Ovary (tissue), 9 donors: ENCODE measurements around the gene ZNF277. TPM values are rescaled to one million over a fixed set of nuclear protein-coding genes. Genes with fewer than 3 reads are reported as not detected.

Experiments
- DNase-seq, 5 donors: peaks; one replicate each; pipeline ENCODE4 v3.0.0-alpha.2; 2019 to 2020
- H3K27ac ChIP-seq, 2 donors: fragments of 200-600 bp; one replicate each; pipeline versions ENCODE4 v1.5.1 to v1.8.0; 2019 to 2022
- H3K27me3 ChIP-seq: fragments of 200-600 bp; one replicate; pipeline ENCODE4 v1.8.0; 2022
- H3K36me3 ChIP-seq: fragments of 200-600 bp; sonication (generic); one replicate; pipeline ENCODE4 v1.5.1; 2019
- H3K4me1 ChIP-seq: one replicate; pipeline ENCODE4 v1.8.1; 2013; ENCODE audit warnings: mild to moderate bottlenecking, moderate library complexity; ENCODE audit not compliant: insufficient read depth
- H3K4me3 ChIP-seq: fragments of 200-600 bp; sonication (generic); one replicate; pipeline ENCODE4 v1.5.1; 2017
- H3K9me3 ChIP-seq, 2 donors: fragments of 200-600 bp in 1 of 2; sonication (generic) in 1 of 2; one replicate each; pipeline versions ENCODE4 v1.5.1 to v1.8.1; 2013 to 2019; ENCODE audit warnings: mild to moderate bottlenecking in 1 of 2, moderate library complexity in 1 of 2
- EP300 ChIP-seq: sonication (generic); formaldehyde crosslinking; IDR thresholded peaks from one replicate; pipeline ENCODE4 v1.6.1; 2017; ENCODE audit warnings: antibody characterized with exemption
- POLR2A ChIP-seq: fragments of 450-650 bp; IDR thresholded peaks from one replicate; pipeline ENCODE4 v1.6.1; 2017; ENCODE audit warnings: antibody characterized with exemption, mild to moderate bottlenecking, moderate library complexity
- WGBS, 3 donors: extraction: QIAGEN DNeasy Blood & Tissue Kit in 1 of 3; methylation state at CpG; one replicate each; pipeline versions ENCODE4 v1.1.5 to v1.1.7; 2013 to 2017; 5-methylcytosine and 5-hydroxymethylcytosine counted together
- intact Hi-C, 4 donors: fragments of 100-400 bp; cut with DNase I; formaldehyde crosslinking; loops; one replicate each; pipeline versions ENCODE4 v1.11.0 to v1.15.1; 2022 to 2023
- polyA plus RNA-seq, 2 donors: library from polyadenylated mRNA; stranded (reverse); fragments of 200-250 nt in 1 of 2; fragments of 350-450 nt in 1 of 2; fragmentation: Illumina TruSeq in 1 of 2; extraction: RNeasy Lipid Tissue Mini Kit (QIAGEN cat#74804) in 1 of 2; gene quantifications; one replicate each; pipeline ENCODE4 v1.2.3, GENCODE V29; 2013 to 2014
- total RNA-seq, 7 donors: library from RNA; depleted of rRNA in 2 of 7; stranded (reverse); fragments of >200 nt in 2 of 7; fragmentation: NEBNext Ultra II Directional in 3 of 7; extraction: Animal tissue kit (Norgen Biotek cat#: 25700) in 3 of 7; gene quantifications; one replicate each; pipeline versions ENCODE4 v1.1.0 to v1.2.4, GENCODE V29; 2016 to 2023
- TF ChIP-seq, protein P1 (sequence below), 3 donors: fragments of 450-650 bp in 2 of 3; fragments of 200-600 bp in 1 of 3; IDR thresholded peaks; one replicate each; pipeline versions ENCODE4 v1.5.1 to v1.8.0; 2016 to 2022; ENCODE audit warnings: antibody characterized with exemption in 3 of 3, mild to moderate bottlenecking in 1 of 3
- donor health status: DM: no; HTN: no; CAD: no; lungs with moderate emphysema.
- donor health status: DM: no; HTN: no; CAD: no.
- donor health status: Bipolar disorder and iron deficiency.
- donor health status: DM: yes; HTN: yes; CAD: no.
- donor health status: DM: no; HTN: no; CAD: no.
- donor health status: DM: yes; HTN: yes; CAD: no.

ZNF277 gene
- total and polyA plus RNA-seq, 9 donors = 16.4 to 27.3 (median 21.2) TPM

DNA sequence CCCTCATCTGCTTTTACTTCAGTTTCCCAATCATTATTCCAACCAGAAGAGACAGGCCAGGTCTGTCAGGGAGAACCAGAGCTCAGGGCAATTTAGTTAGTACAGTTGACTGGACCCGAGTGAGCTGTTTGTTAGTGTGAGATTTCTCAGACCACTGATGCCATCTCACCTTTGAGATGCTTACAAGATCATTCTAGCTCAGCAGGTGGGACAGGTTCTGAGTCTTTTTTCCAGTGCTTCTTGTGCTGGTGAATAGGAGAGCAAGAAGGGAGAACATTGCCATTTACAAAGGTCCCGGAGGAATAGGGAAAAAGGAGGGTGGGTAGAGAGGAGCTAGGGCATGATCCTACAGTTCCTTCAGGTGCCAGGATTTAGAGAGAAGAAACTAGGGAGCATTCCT lies 131.4 kb downstream of the ZNF277 start:
- no peaks in the 10 kb centered on the region for H3K9me3 ChIP-seq
- no peak overlapping the region for H3K27ac ChIP-seq
- TF ChIP-seq, protein P1, sequence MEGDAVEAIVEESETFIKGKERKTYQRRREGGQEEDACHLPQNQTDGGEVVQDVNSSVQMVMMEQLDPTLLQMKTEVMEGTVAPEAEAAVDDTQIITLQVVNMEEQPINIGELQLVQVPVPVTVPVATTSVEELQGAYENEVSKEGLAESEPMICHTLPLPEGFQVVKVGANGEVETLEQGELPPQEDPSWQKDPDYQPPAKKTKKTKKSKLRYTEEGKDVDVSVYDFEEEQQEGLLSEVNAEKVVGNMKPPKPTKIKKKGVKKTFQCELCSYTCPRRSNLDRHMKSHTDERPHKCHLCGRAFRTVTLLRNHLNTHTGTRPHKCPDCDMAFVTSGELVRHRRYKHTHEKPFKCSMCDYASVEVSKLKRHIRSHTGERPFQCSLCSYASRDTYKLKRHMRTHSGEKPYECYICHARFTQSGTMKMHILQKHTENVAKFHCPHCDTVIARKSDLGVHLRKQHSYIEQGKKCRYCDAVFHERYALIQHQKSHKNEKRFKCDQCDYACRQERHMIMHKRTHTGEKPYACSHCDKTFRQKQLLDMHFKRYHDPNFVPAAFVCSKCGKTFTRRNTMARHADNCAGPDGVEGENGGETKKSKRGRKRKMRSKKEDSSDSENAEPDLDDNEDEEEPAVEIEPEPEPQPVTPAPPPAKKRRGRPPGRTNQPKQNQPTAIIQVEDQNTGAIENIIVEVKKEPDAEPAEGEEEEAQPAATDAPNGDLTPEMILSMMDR (IDR thresholded peaks at IDR 0.05) = no peak
- no peak for DNase-seq
- H3K27me3 ChIP-seq = no peaks in the 10 kb centered on the region
- intact Hi-C loops = no loop called here
- no peak overlapping the region for H3K4me3 ChIP-seq
- no peaks in the 10 kb centered on the region for H3K36me3 ChIP-seq
- no peaks in the 10 kb centered on the region for H3K4me1 ChIP-seq
- WGBS, 3 donors = 93 to 98% (median 96%) methylated on average over 2 of the region's 2 CpGs

DNA sequence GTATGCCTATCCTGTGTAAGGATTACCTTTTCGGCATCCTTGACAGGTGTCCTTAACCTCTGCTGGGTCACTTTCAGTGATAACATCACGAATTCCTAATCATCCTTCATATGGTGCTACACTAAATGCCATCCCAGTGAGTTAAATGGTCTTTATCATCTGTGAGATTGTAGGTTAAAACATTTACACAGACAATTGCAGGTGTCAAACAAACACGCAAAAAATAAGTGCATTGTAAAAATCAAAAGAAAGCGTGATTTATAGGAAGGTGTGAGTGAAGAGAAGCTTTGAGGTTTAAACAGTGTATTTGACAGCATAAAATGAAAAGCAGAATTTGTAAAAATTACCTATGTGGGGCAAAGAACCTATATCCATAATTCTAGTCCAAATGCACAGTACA lies 132.3 kb downstream of the ZNF277 start:
- no peak for DNase-seq
- Histone ChIP-seq H3K4me1 (no peaks in the 10 kb centered on the region), H3K27ac (no peak overlapping the region), H3K4me3 (no peak overlapping the region), H3K9me3 (no peaks in the 10 kb centered on the region), H3K36me3 (no peaks in the 10 kb centered on the region), H3K27me3 (no peaks in the 10 kb centered on the region)
- WGBS, 3 donors = 92% methylated on average over 4 of the region's 4 CpGs
- intact Hi-C loops = no loop called here
- TF ChIP-seq, protein P1 (IDR thresholded peaks at IDR 0.05) = no peak
- no peak for TF ChIP-seq EP300
- TF ChIP-seq POLR2A = no peak

DNA sequence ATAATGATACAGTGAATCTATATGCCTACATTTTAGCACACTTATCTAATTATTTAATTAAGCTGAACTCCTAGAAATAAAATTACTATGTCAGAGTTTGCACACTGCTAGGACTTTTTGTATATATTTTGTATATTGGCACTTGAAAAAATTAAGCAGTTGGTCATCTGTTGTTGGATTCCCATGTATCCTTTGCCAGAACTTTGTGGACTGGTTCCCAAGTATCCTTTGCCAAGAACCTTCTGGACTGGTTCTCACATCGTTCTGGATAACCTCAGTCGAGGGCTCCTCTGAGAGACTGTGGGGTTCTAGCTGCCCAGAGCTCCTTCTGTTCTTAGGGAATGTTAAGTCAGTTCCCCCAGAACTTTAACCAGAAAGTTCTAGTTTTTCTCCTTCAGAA lies 135.0 kb downstream of the ZNF277 start:
- Histone ChIP-seq H3K4me1 (no peaks in the 10 kb centered on the region), H3K27ac (no peak overlapping the region), H3K4me3 (no peak overlapping the region), H3K27me3 (no peaks in the 10 kb centered on the region), H3K36me3 (no peaks in the 10 kb centered on the region), H3K9me3 (no peaks in the 10 kb centered on the region)
- 69 to 73% (median 73%) methylated on average over 2 of the region's 2 CpGs for WGBS, 3 donors
- DNase-seq = no peak
- intact Hi-C loops = no loop called here
- TF ChIP-seq, protein P1 (IDR thresholded peaks at IDR 0.05) = no peak
- TF ChIP-seq POLR2A = no peak
- TF ChIP-seq EP300 = no peak

DNA sequence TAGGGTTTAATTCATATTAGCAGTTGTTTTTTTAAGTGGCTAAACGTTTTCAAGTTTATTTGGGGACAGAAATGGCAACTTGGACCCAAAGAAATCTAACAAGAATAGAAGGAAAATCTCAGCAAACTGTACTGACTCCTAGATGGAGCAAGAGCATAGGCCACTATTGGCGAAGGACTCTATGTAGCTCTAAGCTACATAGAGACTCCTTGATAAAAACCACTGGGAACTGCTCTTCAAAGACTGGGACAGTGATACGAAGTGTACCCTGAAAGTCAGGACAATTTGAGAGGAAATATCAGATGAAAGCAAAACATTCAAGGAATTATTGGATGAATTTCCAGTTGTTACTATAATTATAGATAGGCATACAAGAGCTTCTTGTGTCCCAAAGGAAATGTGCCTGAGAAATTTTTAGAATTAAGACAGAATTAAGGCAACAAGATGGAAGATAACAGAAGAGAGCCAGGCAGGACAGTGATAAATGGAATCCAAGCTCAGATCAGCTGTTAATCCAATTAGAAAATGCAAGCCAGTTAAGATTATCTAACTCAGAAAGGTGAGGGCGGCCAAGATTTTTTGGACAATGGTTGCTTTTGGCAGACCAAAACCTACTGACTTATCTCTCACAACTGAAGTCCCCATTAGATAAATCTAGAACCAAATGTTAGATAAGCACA lies 140.0 kb downstream of the ZNF277 start:
- DNase-seq = no peak
- no peaks in the 10 kb centered on the region for H3K36me3 ChIP-seq
- intact Hi-C loops = no loop called here
- no peaks in the 10 kb centered on the region for H3K9me3 ChIP-seq
- no peak for TF ChIP-seq POLR2A
- TF ChIP-seq EP300 = no peak
- TF ChIP-seq, protein P1 (IDR thresholded peaks at IDR 0.05) = no peak
- H3K27ac ChIP-seq = no peak overlapping the region
- no peaks in the 10 kb centered on the region for H3K27me3 ChIP-seq
- peaks cover 2% of the 10 kb centered on the region for H3K4me1 ChIP-seq
- H3K4me3 ChIP-seq = no peak overlapping the region
- 79 to 84% (median 81%) methylated on average over 4 of the region's 4 CpGs for WGBS, 3 donors
